ENCODE data around the gene EML4. TPM values are rescaled to one million over a fixed set of nuclear protein-coding genes. Genes with fewer than 3 reads are reported as not detected.
A peak's percentile ranks its signal among the peaks of the same experiment; 100 is the strongest.

EML4 gene
- 122 and 167 TPM in 2 replicates for total RNA-seq (ENCODE audit: low replicate concordance)

GRCh38 chr2:42169100-42169873, at the start of gene EML4:
EML4 (plus strand) TSS chr2:42169353; CDS start chr2:42169612, 259 bp downstream.
- H3K36me3 Mint-ChIP-seq = no peaks in the 10 kb centered on the region
- H3K4me3 Mint-ChIP-seq = no peak within 1 kb of the TSS
- H3K9me3 Mint-ChIP-seq = no peaks in the 10 kb centered on the region
- peak within 1 kb of the TSS; percentile 76 for H3K27ac Mint-ChIP-seq
- H3K36me3 ChIP-seq = no peaks in the 10 kb centered on the region
- no peaks in the 10 kb centered on the region for H3K9me3 ChIP-seq (ENCODE audit: low read depth)
- H3K27ac ChIP-seq = peak within 1 kb of the TSS; percentile 85
- H3K79me2 ChIP-seq (ENCODE audit: low read depth) = peaks cover 50% of the 10 kb centered on the region
- no peak for TF ChIP-seq EZH2 (IDR thresholded peaks at IDR 0.05)
- TF ChIP-seq EZH2phosphoT487 (IDR thresholded peaks at IDR 0.05) = no peak
- TF ChIP-seq CTCF (IDR thresholded peaks at IDR 0.05) = no peak
- H3K4me2 ChIP-seq = peak within 1 kb of the TSS; percentile 92
- H3K4me1 ChIP-seq = peaks cover 22% of the 10 kb centered on the region
- peaks cover 3% of the 10 kb centered on the region for H3K4me1 Mint-ChIP-seq
- H3K27me3 ChIP-seq = no peaks in the 10 kb centered on the region
- peak within 1 kb of the TSS; percentile 71 for H2AFZ ChIP-seq (replicated peaks)
- H3K27me3 Mint-ChIP-seq (ENCODE audit: insufficient read depth, low read depth) = peaks cover 2% of the 10 kb centered on the region
- H3K4me3 ChIP-seq = peak within 1 kb of the TSS; percentile 79
- peaks cover 23% of the 10 kb centered on the region for H4K20me1 ChIP-seq (ENCODE audit: low read depth)
- H3K9ac ChIP-seq = peak within 1 kb of the TSS; percentile 64
- peaks cover 28% of the 10 kb centered on the region for H3F3A ChIP-seq (ENCODE audit: low read depth)
- peak; percentile 97 for DNase-seq (ENCODE audit: low spot score)

GRCh38 chr2:42123426-42123825, 45.7 kb upstream of the EML4 start:
- Histone ChIP-seq H3F3A (ENCODE audit: low read depth) (no peaks in the 10 kb centered on the region), H3K79me2 (ENCODE audit: low read depth) (no peaks in the 10 kb centered on the region), H3K27me3 (no peaks in the 10 kb centered on the region), H3K9ac (no peak overlapping the region), H4K20me1 (ENCODE audit: low read depth) (no peaks in the 10 kb centered on the region), H3K4me2 (no peak overlapping the region), H3K36me3 (no peaks in the 10 kb centered on the region), H3K27ac (no peak overlapping the region), H3K4me3 (no peak overlapping the region), H2AFZ (replicated peaks) (no peak overlapping the region), H3K9me3 (ENCODE audit: low read depth) (no peaks in the 10 kb centered on the region), H3K4me1 (peaks cover 5% of the 10 kb centered on the region)
- no peak for TF ChIP-seq EZH2 (IDR thresholded peaks at IDR 0.05)
- no peak for TF ChIP-seq EZH2phosphoT487 (IDR thresholded peaks at IDR 0.05)
- TF ChIP-seq CTCF (IDR thresholded peaks at IDR 0.05) = no peak
- Mint-ChIP-seq H3K27ac (no peak overlapping the region), H3K27me3 (ENCODE audit: insufficient read depth, low read depth) (no peaks in the 10 kb centered on the region), H3K9me3 (peaks cover 3% of the 10 kb centered on the region), H3K4me3 (no peak overlapping the region), H3K4me1 (peaks cover 9% of the 10 kb centered on the region), H3K36me3 (no peaks in the 10 kb centered on the region)
- DNase-seq (ENCODE audit: low spot score) = no peak

- no peak overlapping the region for H3K4me3 ChIP-seq
- H3K27me3 ChIP-seq = no peaks in the 10 kb centered on the region
- H3K9ac ChIP-seq = no peak overlapping the region
- H3K36me3 Mint-ChIP-seq = no peaks in the 10 kb centered on the region
- H3K79me2 ChIP-seq (ENCODE audit: low read depth) = no peaks in the 10 kb centered on the region
- H3K27ac ChIP-seq = no peak overlapping the region
- no peaks in the 10 kb centered on the region for H3F3A ChIP-seq (ENCODE audit: low read depth)
- no peak overlapping the region for H3K4me2 ChIP-seq
- TF ChIP-seq EZH2 (IDR thresholded peaks at IDR 0.05) (no peak), CTCF (IDR thresholded peaks at IDR 0.05) (no peak), EZH2phosphoT487 (IDR thresholded peaks at IDR 0.05) (no peak)
- H2AFZ ChIP-seq (replicated peaks) = no peak overlapping the region
- no peak for DNase-seq (ENCODE audit: low spot score)
- no peaks in the 10 kb centered on the region for H3K36me3 ChIP-seq
- no peak overlapping the region for H3K27ac Mint-ChIP-seq
- no peaks in the 10 kb centered on the region for H4K20me1 ChIP-seq (ENCODE audit: low read depth)
- H3K9me3 ChIP-seq (ENCODE audit: low read depth) = no peaks in the 10 kb centered on the region
- H3K4me1 Mint-ChIP-seq = peaks cover 17% of the 10 kb centered on the region
- H3K4me1 ChIP-seq = peaks cover 5% of the 10 kb centered on the region
- H3K27me3 Mint-ChIP-seq (ENCODE audit: insufficient read depth, low read depth) = peaks cover 2% of the 10 kb centered on the region
- peaks cover 3% of the 10 kb centered on the region for H3K9me3 Mint-ChIP-seq
- no peak overlapping the region for H3K4me3 Mint-ChIP-seq
Measured at GRCh38 chr2:42124011-42124785, 45.0 kb upstream of the EML4 start.

Data from neural progenitor cell (in vitro differentiated cells).